GM10847 (cell line): ENCODE results near the gene DPYSL3.

Experiments
- POLR2A ChIP-seq: IDR thresholded peaks from 2 replicates; pipeline ENCODE4 v1.6.1; 2011; ENCODE audit not compliant: insufficient read length; ENCODE audit errors: extremely low read depth

DPYSL3 gene

DNA sequence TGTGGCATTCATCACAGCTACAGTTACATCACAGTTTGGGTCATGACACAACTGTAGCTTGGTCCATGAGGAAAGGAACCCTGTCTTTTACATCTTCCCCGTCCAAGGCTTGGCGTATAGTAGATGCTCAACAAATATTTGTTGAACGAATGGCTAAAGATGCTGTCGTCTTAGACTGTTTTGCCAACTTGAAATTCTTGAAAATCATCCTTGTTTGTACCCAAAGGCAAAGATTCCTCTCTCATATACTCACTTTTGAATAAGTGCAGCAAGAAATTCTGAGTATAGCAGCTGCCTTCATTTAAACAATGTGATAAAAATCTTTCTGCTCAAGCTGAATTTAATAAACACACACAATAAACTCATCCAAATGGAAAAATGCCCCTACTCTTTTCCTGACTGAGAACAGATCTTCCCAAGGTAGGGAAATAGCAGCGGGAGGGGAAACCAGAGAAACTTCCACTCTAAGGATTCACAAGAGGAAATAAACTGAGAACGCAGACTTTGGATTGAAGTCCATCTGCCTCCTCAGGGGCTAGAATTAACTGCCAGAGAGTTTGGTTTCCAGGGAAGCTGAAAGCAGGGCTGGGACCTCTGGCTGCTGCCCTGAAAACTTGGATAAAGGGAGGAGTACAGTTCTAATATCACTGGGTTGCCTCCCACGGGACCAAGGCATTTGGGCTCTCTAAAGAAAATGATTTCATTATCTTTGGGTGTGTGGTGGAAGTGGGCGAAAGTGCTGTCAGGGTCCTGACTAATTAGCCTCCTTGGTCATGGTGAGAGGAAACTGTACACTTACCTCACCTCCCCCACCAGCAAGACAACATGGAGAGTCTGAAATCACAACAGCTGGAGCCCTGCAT, 99.1 kb downstream of the DPYSL3 start:
- TF ChIP-seq POLR2A: no peak

DNA sequence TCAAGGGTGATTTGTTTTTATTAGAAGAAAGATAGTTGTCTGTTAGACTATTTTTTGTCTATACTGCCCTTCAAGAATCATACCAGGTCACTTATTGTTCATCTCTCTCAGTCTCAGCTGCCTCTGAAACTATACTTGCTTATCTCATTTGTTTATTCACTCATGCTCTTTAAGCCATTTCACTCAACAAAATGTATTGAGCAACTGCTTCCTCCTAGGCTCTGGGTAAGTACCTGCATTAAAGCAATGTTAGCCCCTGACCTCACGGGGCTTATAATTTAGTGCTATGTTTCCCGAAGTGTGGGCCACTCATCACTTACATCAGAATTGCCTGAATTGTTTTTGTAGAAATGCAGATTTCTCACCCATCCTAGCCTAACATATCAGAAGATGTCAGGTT, 100.9 kb downstream of the DPYSL3 start:
- no peak for TF ChIP-seq POLR2A

DNA sequence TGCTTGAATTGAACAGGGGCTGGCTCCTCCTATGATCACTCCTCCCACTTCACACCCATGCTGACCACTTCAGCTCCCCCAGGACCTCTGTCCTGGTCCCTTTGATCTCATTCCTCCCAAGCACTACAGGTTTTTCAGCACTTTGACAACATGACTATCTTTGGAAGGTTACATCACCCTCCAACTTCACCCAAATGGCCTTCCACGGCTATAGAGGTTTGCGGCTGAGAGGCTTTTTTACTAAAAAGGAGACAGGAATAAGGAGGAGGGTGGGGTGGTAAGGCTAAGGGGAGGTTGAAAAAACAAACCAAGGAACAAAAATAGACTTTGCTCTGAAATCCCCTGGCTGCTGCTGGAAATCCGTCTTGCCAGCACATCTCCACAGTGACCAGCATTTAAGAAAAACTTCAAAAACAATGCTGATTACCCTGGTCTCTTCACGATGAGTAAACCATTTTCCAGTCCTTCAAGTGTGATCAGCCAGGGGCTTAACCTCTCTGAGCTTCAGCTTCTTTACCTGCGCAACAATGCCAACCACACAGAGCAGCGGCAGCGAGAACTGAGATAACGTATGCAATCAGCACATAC, 102.7 kb downstream of the DPYSL3 start:
- no peak for TF ChIP-seq POLR2A

DNA sequence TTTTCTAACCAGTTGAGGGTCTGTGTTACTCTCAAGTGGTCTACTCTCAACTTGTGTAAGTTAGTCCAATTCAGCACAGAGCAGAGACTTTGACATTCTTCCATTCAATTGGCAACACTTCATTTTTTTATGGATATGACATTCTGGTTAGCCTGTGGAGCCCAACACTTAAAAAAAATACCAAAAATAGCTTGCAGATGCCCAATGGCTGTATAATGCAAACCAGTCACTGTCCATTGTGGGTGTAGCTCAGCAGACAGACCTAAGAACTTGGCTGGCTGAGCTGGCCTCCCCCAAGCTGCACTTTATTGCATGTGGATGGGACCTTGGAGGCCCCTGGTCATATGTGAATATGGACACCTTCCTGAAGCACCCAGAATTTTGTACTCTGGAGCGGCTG, 103.2 kb downstream of the DPYSL3 start:
- TF ChIP-seq POLR2A: no peak

DNA sequence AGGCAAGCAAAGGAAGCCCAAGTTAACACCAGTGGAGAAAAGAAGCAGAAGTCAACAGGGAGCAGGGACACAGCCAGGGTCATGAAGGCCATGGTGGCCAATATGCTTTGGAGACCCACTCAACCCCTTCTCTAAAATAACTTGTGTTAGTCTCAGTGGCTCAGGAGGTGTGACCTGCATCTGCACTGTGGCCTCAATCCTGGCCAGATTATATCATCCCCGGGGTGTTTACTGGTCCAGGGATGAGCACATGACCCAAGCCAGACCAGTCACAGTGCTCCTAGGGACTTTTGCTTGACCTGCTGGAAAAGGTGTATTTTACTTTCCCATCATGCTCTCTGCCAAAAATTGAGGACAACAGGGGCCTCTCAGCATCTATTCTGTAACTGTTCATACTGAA, 105.2 kb downstream of the DPYSL3 start:
- TF ChIP-seq POLR2A: no peak

DNA sequence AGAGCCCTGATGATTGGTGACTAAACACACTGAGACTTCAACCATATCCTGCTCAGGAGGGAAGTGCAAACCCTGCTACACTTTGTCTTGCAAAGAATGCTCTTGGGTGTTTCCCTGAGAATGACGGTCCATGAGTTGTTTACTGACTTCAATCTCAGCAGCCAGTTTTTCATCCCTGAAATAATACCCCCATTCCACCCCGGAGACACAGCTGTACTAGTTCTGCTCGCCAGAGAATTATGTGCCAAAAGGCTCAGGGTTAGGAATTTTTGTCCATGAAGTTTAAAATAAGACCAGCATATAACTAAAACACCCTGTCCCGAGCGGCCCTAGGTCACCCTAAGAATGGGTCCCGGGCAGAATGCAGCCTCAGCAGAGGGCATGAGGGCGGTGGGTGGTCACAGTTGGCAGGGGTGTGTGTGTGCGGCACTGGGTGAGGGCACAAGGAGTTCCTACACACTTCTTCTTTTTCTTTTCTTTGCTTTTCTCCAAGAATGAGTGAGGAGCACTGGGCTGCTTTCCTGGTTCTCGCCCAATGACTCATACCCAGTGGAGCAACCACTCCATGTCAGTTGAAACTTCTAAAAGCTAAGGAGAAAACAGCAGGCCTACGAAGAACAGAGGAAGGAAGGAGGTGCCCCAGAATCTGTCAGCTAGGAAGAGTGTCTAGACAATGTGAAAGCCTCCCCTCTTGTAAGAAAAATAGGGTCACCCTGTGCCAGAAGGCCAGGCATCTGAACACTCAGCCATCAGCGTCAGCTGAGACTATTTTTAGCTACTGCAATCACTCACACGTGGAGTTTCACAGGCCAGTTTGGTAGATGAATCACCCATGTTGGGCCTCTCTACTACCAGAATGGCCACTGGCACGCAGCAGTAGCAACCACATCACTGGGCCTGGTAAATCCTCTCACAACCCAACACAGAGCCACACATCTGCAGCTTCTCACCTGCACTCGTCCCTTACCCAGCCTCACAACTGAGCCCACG, 105.9 kb downstream of the DPYSL3 start:
- TF ChIP-seq POLR2A: no peak

DNA sequence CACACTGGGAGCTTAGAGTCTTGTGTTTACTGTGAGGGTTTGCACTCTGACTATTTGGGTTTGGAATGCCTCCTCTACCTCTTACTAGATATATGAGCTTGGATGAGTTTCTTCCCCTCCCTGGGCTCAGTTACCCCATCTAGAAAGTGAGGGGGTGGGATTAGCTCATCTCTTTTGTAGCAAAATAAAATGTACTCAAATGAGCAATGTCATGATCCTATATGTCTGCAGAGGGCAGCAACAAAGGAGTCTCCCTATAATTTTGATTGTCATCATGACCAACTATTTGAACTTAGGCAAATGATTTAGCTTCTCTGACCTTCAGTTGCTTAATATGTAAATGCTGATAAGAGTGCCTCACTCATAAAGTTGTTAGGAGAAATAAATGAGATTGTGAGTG, 109.0 kb downstream of the DPYSL3 start:
- no peak for TF ChIP-seq POLR2A

DNA sequence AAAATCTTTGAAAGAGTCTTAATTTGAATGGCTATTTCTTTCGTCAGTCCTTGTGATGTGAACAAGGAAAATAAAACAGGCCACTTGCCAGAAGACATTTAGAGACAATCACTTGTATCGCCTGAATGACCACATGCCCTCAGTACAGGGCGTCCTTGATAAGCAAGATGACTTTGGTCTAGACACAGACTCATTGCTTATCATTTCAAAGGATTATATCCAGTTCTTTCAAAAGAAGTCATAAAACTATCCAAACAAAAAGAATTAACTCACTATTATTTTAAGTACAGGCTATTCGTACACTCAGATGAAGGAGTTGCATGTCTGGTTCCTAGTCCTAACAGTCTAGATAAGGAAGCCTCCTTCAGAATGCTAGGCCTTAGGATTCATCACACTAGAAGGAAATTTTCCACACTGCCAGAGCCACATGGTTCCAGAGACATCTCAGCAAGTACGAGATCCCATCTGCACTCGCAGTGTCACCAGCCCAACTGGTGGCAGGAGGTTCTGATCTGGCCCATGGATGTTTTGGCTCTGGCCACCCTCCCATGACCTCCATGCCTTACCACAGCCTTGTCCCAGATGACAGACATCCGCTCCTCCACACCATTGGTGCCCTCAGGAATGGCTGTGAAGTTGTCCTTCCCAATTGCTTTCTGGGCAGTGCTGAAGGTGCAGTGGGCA, 109.6 kb downstream of the DPYSL3 start:
- no peak for TF ChIP-seq POLR2A

DNA sequence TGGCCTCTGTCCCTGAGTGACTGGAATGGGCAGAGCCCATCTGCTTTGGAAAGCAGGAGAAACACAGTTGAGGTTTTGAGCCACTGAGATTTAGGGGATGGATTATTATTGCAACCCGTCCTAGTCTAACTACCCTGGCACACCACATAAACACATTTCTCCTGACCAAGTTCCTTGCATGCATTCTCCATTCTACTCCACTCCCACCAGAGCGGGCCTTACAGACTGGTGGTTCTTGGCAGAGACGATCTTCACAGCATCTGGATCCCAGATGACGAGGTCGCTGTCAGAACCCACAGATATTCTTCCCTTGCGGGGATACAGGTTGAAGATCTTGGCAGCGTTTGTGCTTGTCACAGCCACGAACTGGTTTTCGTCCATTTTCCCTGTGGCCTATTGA, 111.0 kb downstream of the DPYSL3 start:
- TF ChIP-seq POLR2A: no peak

DNA sequence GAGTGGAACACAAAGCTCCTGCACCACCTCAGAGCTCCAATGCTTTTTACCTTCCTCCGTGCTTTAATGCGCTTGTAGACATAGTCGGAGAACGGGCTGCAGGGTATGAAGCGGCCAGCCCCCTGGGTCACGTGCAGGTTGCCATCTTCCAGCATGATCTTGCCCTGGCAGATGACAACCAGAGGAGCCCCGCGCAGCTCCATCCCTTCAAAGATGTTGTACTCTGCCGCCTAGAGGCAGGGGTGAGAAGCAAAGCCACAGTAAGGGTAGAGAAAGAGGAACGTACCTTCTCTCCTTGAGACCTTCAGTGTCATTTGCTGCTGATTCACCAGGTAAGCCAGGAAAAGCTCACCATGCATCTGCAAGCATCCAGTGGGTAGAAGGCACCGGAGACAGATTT, 112.3 kb downstream of the DPYSL3 start:
- TF ChIP-seq POLR2A: no peak

DNA sequence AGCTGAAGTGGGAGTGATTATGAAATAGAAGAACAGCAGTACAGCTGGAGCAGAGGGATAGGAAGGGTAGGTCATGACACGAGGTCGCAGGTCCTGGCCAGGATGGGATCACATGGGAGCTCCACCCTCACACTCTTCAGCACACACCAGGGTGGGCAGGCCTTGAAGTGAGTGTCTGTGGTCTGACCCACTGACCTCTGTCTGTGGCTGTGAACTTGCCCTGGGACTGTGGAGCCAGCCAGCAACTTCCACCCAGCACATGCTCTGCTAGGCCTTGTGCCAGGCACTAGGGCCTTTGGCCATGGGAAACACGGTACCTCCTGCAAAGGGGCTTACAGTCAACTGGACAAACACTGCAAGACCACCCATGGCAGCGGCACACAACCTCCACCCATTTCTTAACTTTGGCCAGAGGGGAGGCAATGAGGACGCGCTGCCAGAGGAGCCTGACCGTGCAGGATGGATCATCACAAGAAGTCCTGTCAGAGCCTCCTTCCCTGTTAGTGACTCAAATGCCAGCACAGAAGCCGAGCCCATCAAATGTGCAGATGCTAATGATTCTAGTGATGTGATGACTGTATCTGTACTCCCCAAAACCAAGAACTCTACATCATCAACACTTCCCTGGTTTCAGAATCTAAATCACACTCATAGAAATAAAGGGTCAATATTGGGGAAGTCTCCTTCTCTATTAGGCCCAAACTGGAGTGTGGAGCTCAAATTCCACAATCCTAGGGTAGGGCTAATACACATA, 113.6 kb downstream of the DPYSL3 start:
- TF ChIP-seq POLR2A: no peak

DNA sequence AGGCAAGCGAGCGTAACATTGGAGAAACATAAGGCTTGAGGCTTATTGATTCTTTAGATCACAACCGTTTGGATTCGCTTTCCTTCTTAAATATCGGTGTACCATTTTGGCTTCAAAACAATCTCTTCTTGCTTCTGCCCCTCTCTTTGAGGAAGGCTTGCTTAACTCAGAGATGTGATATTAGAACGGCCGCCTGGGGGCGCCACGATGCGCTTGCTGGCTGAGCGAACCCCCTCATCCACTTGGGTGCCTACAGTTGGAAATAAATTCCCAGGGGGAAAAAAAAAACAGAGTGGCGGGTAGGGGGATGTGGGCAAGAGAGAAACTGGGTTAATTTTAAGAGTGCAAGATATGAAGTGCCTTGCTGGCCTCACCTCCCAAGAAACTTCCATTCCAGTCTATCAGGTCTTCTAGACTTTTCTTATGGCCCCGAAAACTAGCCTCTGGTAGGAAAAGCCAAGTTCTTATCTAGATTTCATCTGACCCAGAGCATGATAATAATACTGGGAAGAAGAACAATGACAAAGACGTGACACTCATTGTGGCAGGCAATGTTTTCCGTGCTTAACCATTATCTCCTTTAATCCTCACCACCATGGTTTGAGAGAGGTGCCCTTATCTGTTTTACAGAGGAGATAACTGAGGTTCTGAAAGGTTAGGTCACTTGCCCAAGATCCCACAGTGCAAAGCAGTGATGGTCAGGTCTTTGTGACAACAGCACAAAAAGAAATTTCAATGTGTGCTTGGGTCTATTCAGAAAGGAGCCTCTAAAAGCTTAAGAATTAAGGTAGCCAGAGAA, 115.8 kb downstream of the DPYSL3 start:
- TF ChIP-seq POLR2A: no peak

DNA sequence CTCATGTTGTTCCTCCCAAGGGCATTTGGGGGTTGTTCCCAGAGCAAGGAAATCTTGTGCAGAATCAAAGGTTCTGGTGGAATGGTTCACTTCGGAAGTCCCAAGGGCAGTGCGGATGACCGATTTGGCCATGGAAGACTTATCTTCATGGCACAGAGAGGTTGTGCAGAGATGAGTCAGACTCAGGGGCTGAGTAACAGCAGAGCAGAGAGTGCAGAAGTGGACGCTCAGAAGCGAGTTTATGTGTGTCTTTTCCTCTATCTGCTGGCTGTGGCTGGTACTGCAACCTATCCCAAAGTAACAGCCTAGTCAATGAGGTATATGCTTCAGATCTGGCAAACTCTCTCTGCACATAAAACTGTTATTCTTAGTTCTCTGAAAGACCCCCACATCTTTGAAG, 118.1 kb downstream of the DPYSL3 start:
- TF ChIP-seq POLR2A: no peak
